H1 (cell line): ENCODE data around the gene FAM241A. TPM values are rescaled to one million over a fixed set of nuclear protein-coding genes. Genes with fewer than 3 reads are reported as not detected.
A peak's percentile ranks its signal among the peaks of the same experiment; 100 is the strongest.

Source experiments
- CTCF ChIA-PET: fragments of 300-600 bp; sonication (Branson Sonifier 250); formaldehyde crosslinking; loops from one replicate; lab custom pipeline; 2021; ENCODE audit not compliant: partially characterized antibody; lab: Charles Lee
- POLR2A ChIA-PET: fragments of 300-600 bp; sonication (Branson Sonifier 250); formaldehyde crosslinking; loops from one replicate; lab custom pipeline; 2021; ENCODE audit warnings: inconsistent platforms; ENCODE audit not compliant: partially characterized antibody; lab: Charles Lee
- DNase-seq, 2 experiments: peaks; one replicate each; pipeline versions ENCODE4 v3.0.0 to v3.0.0-alpha.2; 2010 to 2022; ENCODE audit warnings: low spot score in 2 of 2, low read depth in 1 of 2, mixed read lengths in 1 of 2
- FAIRE-seq: peaks from 2 replicates; lab custom pipeline; 2011; peaks lifted over from hg19 to GRCh38; lab: Jason Lieb, UNC
- H2AFZ ChIP-seq: 2 replicates; pipeline ENCODE4 v1.8.1; 2012; ENCODE audit warnings: low read length, inconsistent platforms
- H2AK5ac ChIP-seq: 2 replicates; pipeline ENCODE4 v1.6.1; 2013; ENCODE audit warnings: low read depth, low read length
- H2BK120ac ChIP-seq: replicated peaks from 2 replicates; pipeline ENCODE3; 2013; ENCODE audit warnings: low read depth, low read length, inconsistent platforms
- H2BK12ac ChIP-seq: 2 replicates; pipeline ENCODE4 v1.6.1; 2013; ENCODE audit warnings: low read depth, low read length
- H2BK15ac ChIP-seq: 2 replicates; pipeline ENCODE4 v1.6.1; 2013; ENCODE audit warnings: low read length
- H2BK20ac ChIP-seq: 2 replicates; pipeline ENCODE4 v1.6.1; 2013; ENCODE audit warnings: low read length
- H2BK5ac ChIP-seq: 2 replicates; pipeline ENCODE4 v1.6.1; 2013; ENCODE audit warnings: low read depth, low read length
- H3K14ac ChIP-seq: 2 replicates; pipeline ENCODE4 v1.6.1; 2013; ENCODE audit warnings: inconsistent platforms; ENCODE audit not compliant: insufficient read length
- H3K18ac ChIP-seq: 2 replicates; pipeline ENCODE4 v1.6.1; 2013; ENCODE audit warnings: low read length; ENCODE audit errors: extremely low read depth
- H3K23ac ChIP-seq: 2 replicates; pipeline ENCODE4 v1.6.1; 2013; ENCODE audit warnings: inconsistent platforms; ENCODE audit not compliant: insufficient read length
- H3K23me2 ChIP-seq: 2 replicates; pipeline ENCODE4 v1.6.1; 2013; ENCODE audit warnings: low read depth, low read length
- H3K27ac ChIP-seq: 2 replicates; pipeline ENCODE4 v1.6.1; 2011; ENCODE audit warnings: low read depth, low read length, inconsistent platforms
- H3K27me3 ChIP-seq, 4 experiments: replicated peaks in 1 of 4; 1 replicate in 1 of 4; 2 replicates in 3 of 4; pipeline versions ENCODE4 v1.6.1 to v1.8.1; 2011 to 2013; ENCODE audit warnings: low read length in 3 of 4, mild to moderate bottlenecking in 3 of 4, inconsistent platforms in 2 of 4, mixed read lengths in 2 of 4, moderate library complexity in 1 of 4; ENCODE audit not compliant: control insufficient read depth in 3 of 4, insufficient read depth in 3 of 4; ENCODE audit errors: extremely low read depth in 1 of 4
- H3K36me3 ChIP-seq, 4 experiments: 2 replicates each; pipeline versions ENCODE4 v1.6.1 to v1.8.1; 2011 to 2013; ENCODE audit warnings: mild to moderate bottlenecking in 4 of 4, low read length in 3 of 4, moderate library complexity in 2 of 4, control low read depth in 1 of 4, inconsistent platforms in 1 of 4; ENCODE audit not compliant: insufficient read depth in 4 of 4, control insufficient read depth in 2 of 4
- H3K4ac ChIP-seq: replicated peaks from 2 replicates; pipeline ENCODE3; 2013; ENCODE audit warnings: low read length, low read depth, mixed read lengths, inconsistent platforms; ENCODE audit not compliant: insufficient read length
- H3K4me1 ChIP-seq, 4 experiments: replicated peaks in 1 of 4; 1 replicate in 1 of 4; 2 replicates in 3 of 4; pipeline versions ENCODE4 v1.6.1 to v1.8.1; 2011 to 2013; ENCODE audit warnings: low read length in 3 of 4, inconsistent platforms in 2 of 4, mixed read lengths in 1 of 4; ENCODE audit not compliant: insufficient read depth in 4 of 4, control insufficient read depth in 3 of 4
- H3K4me2 ChIP-seq, 2 experiments: 2 replicates each; pipeline versions ENCODE4 v1.6.1 to v1.8.1; 2011 to 2013; ENCODE audit warnings: low read depth in 2 of 2, low read length in 2 of 2, control low read depth in 1 of 2, inconsistent platforms in 1 of 2, mild to moderate bottlenecking in 1 of 2; ENCODE audit not compliant: insufficient read depth in 1 of 2
- H3K4me3 ChIP-seq, 4 experiments: fragments of 200-600, 300-600 bp in 1 of 4; sonication (generic), shearing (Covaris generic), sonication (Bioruptor Twin) in 1 of 4; 2 replicates each; pipeline versions ENCODE4 v1.5.1 to v1.8.1; 2011 to 2016; ENCODE audit warnings: low read length in 4 of 4, low read depth in 3 of 4, control low read depth in 2 of 4, inconsistent platforms in 2 of 4, mild to moderate bottlenecking in 2 of 4, mixed read lengths in 1 of 4, moderate library complexity in 1 of 4; ENCODE audit not compliant: insufficient read depth in 2 of 4; ENCODE audit errors: extremely low read depth in 1 of 4
- H3K56ac ChIP-seq: replicated peaks from 2 replicates; pipeline ENCODE3; 2013; ENCODE audit warnings: low read depth, mild to moderate bottlenecking, mixed read lengths, low read length, inconsistent platforms; ENCODE audit not compliant: insufficient read length
- H3K79me1 ChIP-seq: 2 replicates; pipeline ENCODE4 v1.6.1; 2013; ENCODE audit warnings: low read depth, low read length, control low read depth
- H3K79me2 ChIP-seq, 2 experiments: 2 replicates each; pipeline versions ENCODE4 v1.6.1 to v1.8.1; 2012 to 2013; ENCODE audit warnings: low read length in 2 of 2, mild to moderate bottlenecking in 2 of 2, inconsistent platforms in 1 of 2; ENCODE audit not compliant: insufficient read depth in 2 of 2, control insufficient read depth in 1 of 2
- H3K9ac ChIP-seq, 4 experiments: replicated peaks in 1 of 4; 1 replicate in 1 of 4; 2 replicates in 3 of 4; pipeline versions ENCODE4 v1.6.1 to v1.8.1; 2011 to 2013; ENCODE audit warnings: low read depth in 3 of 4, low read length in 3 of 4, control low read depth in 2 of 4, mild to moderate bottlenecking in 2 of 4, moderate library complexity in 2 of 4, inconsistent platforms in 1 of 4; ENCODE audit errors: extremely low read depth in 1 of 4
- H3K9me3 ChIP-seq, 2 experiments: 2 replicates each; pipeline versions ENCODE4 v1.6.1 to v1.8.1; 2012 to 2013; ENCODE audit warnings: mild to moderate bottlenecking in 2 of 2, moderate library complexity in 2 of 2, control low read depth in 1 of 2, inconsistent platforms in 1 of 2, low read depth in 1 of 2, low read length in 1 of 2, mixed read lengths in 1 of 2; ENCODE audit not compliant: insufficient read depth in 2 of 2
- H4K20me1 ChIP-seq, 2 experiments: replicated peaks in 1 of 2; 2 replicates each; pipeline versions ENCODE3 to v1.8.1; 2011 to 2013; ENCODE audit warnings: inconsistent platforms in 2 of 2, low read length in 2 of 2, mild to moderate bottlenecking in 1 of 2; ENCODE audit not compliant: insufficient read depth in 2 of 2, control insufficient read depth in 1 of 2
- H4K5ac ChIP-seq: 2 replicates; pipeline ENCODE4 v1.6.1; 2013; ENCODE audit warnings: low read length, low read depth, mixed read lengths, inconsistent platforms; ENCODE audit not compliant: insufficient read length
- H4K8ac ChIP-seq: 2 replicates; pipeline ENCODE4 v1.8.0; 2013; ENCODE audit warnings: mild to moderate bottlenecking, moderate library complexity, low read length, inconsistent platforms; ENCODE audit not compliant: insufficient read depth; ENCODE audit errors: extremely low read depth
- H4K91ac ChIP-seq: replicated peaks from 2 replicates; pipeline ENCODE3; 2013; ENCODE audit warnings: low read length, mixed read lengths, inconsistent platforms; ENCODE audit not compliant: insufficient read length
- ASH2L ChIP-seq: fragments of 200-600, 300-600 bp; sonication (generic); IDR thresholded peaks from one replicate; pipeline ENCODE4 v1.7.1; 2017; ENCODE audit warnings: low read length
- CEBPB ChIP-seq: IDR thresholded peaks from 2 replicates; pipeline ENCODE4 v1.6.1; 2012; ENCODE audit warnings: low read depth, low read length
- KDM4A ChIP-seq: IDR thresholded peaks from one replicate; pipeline ENCODE4 v1.7.1; 2012; ENCODE audit warnings: low read depth, mild to moderate bottlenecking, moderate library complexity, low read length, inconsistent platforms; ENCODE audit not compliant: severe bottlenecking
- KDM5A ChIP-seq: fragments of 200-600 bp; IDR thresholded peaks from 2 replicates; pipeline ENCODE4 v1.7.1; 2012; ENCODE audit warnings: mild to moderate bottlenecking, low read length, inconsistent platforms, mixed read lengths
- POLR2A ChIP-seq, 2 experiments: IDR thresholded peaks; 1 replicate in 1 of 2; 2 replicates in 1 of 2; pipeline ENCODE4 v1.6.1; 2011; ENCODE audit warnings: low read depth in 2 of 2, low read length in 2 of 2, mild to moderate bottlenecking in 2 of 2; ENCODE audit errors: control extremely low read depth in 1 of 2
- POLR2AphosphoS5 ChIP-seq: IDR thresholded peaks from 2 replicates; pipeline ENCODE4 v1.6.1; 2011; ENCODE audit warnings: low read depth, low read length
- RBBP5 ChIP-seq: IDR thresholded peaks from 2 replicates; pipeline ENCODE4 v1.7.1; 2012; ENCODE audit warnings: low read depth, mild to moderate bottlenecking, inconsistent platforms, low read length, moderate library complexity, borderline replicate concordance
- RXRA ChIP-seq: IDR thresholded peaks from 2 replicates; pipeline ENCODE4 v1.6.1; 2011; ENCODE audit warnings: low read depth, mild to moderate bottlenecking, low read length, moderate library complexity; ENCODE audit not compliant: insufficient read depth
- SRF ChIP-seq: IDR thresholded peaks from 2 replicates; pipeline ENCODE4 v1.6.1; 2011; ENCODE audit warnings: mild to moderate bottlenecking, low read depth, low read length, moderate library complexity
- TAF1 ChIP-seq: IDR thresholded peaks from 2 replicates; pipeline ENCODE4 v1.6.1; 2011; ENCODE audit warnings: mild to moderate bottlenecking, low read depth, low read length
- TAF7 ChIP-seq: optimal IDR thresholded peaks from 2 replicates; pipeline ENCODE3; 2011; ENCODE audit warnings: low read depth, mild to moderate bottlenecking, inconsistent platforms, low read length, moderate library complexity, borderline replicate concordance
- TBP ChIP-seq: IDR thresholded peaks from 2 replicates; pipeline ENCODE4 v1.6.1; 2011; ENCODE audit warnings: low read depth, low read length, improper control_type of control experiment
- TCF12 ChIP-seq: IDR thresholded peaks from 2 replicates; pipeline ENCODE4 v1.6.1; 2011; ENCODE audit warnings: low read depth, mild to moderate bottlenecking, low read length
- WGBS, 2 experiments: shearing (Covaris generic) in 1 of 2; methylation state at CpG; one replicate each; pipeline versions ENCODE4 v1.1.6 to v1.1.7; 2013 to 2015; ENCODE audit warnings: low lambda C conversion rate in 2 of 2, mixed read lengths in 2 of 2, inconsistent platforms in 1 of 2, low coverage in 1 of 2, missing lambda C conversion rate in 1 of 2; ENCODE audit not compliant: insufficient replicate concordance in 2 of 2, insufficient coverage in 1 of 2, insufficient read length in 1 of 2; ENCODE audit errors: extremely low coverage in 1 of 2, missing lambda C conversion rate in 1 of 2; 5-methylcytosine and 5-hydroxymethylcytosine counted together
- polyA plus RNA-seq, 7 experiments: library from polyadenylated mRNA; depleted of rRNA in 3 of 7; stranded (reverse) in 5 of 7; unstranded in 2 of 7; fragments of >200 nt in 5 of 7; fragments of 200-250 nt in 2 of 7; gene quantifications; 1 replicate in 5 of 7; 2 replicates in 1 of 7; 4 replicates in 1 of 7; pipeline versions ENCODE4 v1.2.1 to v1.2.3, GENCODE V29; 2011 to 2013; ENCODE audit warnings: missing spikeins in 2 of 7, mixed read lengths in 2 of 7
- total RNA-seq: library from RNA; stranded (reverse); fragmentation: NEBNext Ultra II Directional; extraction: Animal tissue kit (Norgen Biotek cat#: 25700); gene quantifications from 2 replicates; pipeline ENCODE4 v1.2.1, GENCODE V29; 2021

FAM241A gene
- total and polyA plus RNA-seq, 2 of the 8 experiments (the other 6 are each of a cell fraction or from before 2014, with no cell fraction given) = 0.20 to 0.73 TPM

- H3K9ac ChIP-seq = peak overlapping the region in 2 of 4 experiments; percentile 8 to 21; a peak in 1 of 7 replicates
- ChIA-PET CTCF (interaction anchor here (1.3 to 3.2 kb wide), 2 partner anchors 46 to 101 kb away, joined by 3 to 13 read pairs; no protein-coding TSS in a partner anchor), POLR2A (no interaction called here)
- H2BK15ac ChIP-seq = no peak overlapping the region
- peak overlapping the region; percentile 46 to 91 (median 75) for H3K4me3 ChIP-seq
- no peak overlapping the region for H2AK5ac ChIP-seq
- H3K27me3 ChIP-seq = peaks cover 0 to 8% (median under 1%) of the 10 kb centered on the region in 4 experiments; a peak in 4 of 7 replicates
- no peak overlapping the region for H3K14ac ChIP-seq
- no peak overlapping the region for H3K27ac ChIP-seq
- peak in 1 of 2 experiments; percentile 72 for DNase-seq
- no peaks in the 10 kb centered on the region for H3K79me1 ChIP-seq
- H3K79me2 ChIP-seq = no peaks in the 10 kb centered on the region
- H4K5ac ChIP-seq = no peak overlapping the region
- peaks cover 0 to 3% (median 0%) of the 10 kb centered on the region in 4 experiments; a peak in 1 of 7 replicates for H3K4me1 ChIP-seq
- peaks cover 0 to 1% of the 10 kb centered on the region in 2 experiments for H4K20me1 ChIP-seq
- no peak overlapping the region for H2BK5ac ChIP-seq
- H3K36me3 ChIP-seq = no peaks in the 10 kb centered on the region
- H2BK120ac ChIP-seq = no peak overlapping the region
- 4% methylated on average over 17 of the region's 53 CpGs; no CpG with 5 or more reads in 1 of the 2 experiments for WGBS, 2 experiments
- no peak overlapping the region for H3K23ac ChIP-seq
- peak overlapping the region; percentile 93 for H2AFZ ChIP-seq
- FAIRE-seq = no peak
- H4K91ac ChIP-seq = no peak overlapping the region
- 0 out of 2 replicates have a peak overlapping the region, but pooled peaks have one; percentile 43 for H2BK12ac ChIP-seq
- H3K56ac ChIP-seq = no peak overlapping the region
- H4K8ac ChIP-seq = no peak overlapping the region
- H3K18ac ChIP-seq = no peak overlapping the region
- H3K23me2 ChIP-seq = peaks cover 7% of the 10 kb centered on the region
- peak overlapping the region; percentile 67 to 95 for H3K4me2 ChIP-seq
- H3K4ac ChIP-seq = no peak overlapping the region
- no peak overlapping the region for H2BK20ac ChIP-seq
- H3K9me3 ChIP-seq = no peaks in the 10 kb centered on the region
- TF ChIP-seq POLR2A (IDR thresholded peaks at IDR 0.05; ENCODE audit: control extremely low read depth in 1 of 2, low read depth in 2 of 2, low read length in 2 of 2) (no peak), POLR2AphosphoS5 (no peak), CEBPB (peak; percentile 87), KDM4A (peak; percentile 55), TCF12 (no peak), TAF1 (no peak), TBP (no peak), TAF7 (no peak), KDM5A (no peak), RBBP5 (peak; percentile 91; the same call in 1 of the 2 replicates), ASH2L (peak; percentile 96), RXRA (no peak), SRF (no peak)
These were observed 692 bp downstream of the FAM241A start for GRCh38 chr4:112145790-112146501.
